Prostate gland (tissue), 2 donors: ENCODE results near the gene ADAMTS10. TPM values are rescaled to one million over a fixed set of nuclear protein-coding genes. Genes with fewer than 3 reads are reported as not detected.
"Not testable (repeated sequence)": the region's sequence is repeated elsewhere in the genome, so short reads cannot be mapped to it uniquely, and the experiment has no call there.

Experiments
- DNase-seq: peaks from one replicate; pipeline ENCODE4 v3.0.0-alpha.2; 2019; ENCODE audit warnings: low spot score
- H3K27ac ChIP-seq, 2 donors: fragments of 200-600 bp; sonication (generic); 2 replicates each; pipeline ENCODE4 v1.5.1; 2017 to 2019
- H3K27me3 ChIP-seq: fragments of 200-600 bp; sonication (generic); replicated peaks from 2 replicates; pipeline ENCODE4 v1.5.1; 2019; ENCODE audit not compliant: insufficient read depth
- H3K36me3 ChIP-seq, 2 donors: fragments of 200-600 bp; sonication (generic); 1 replicate in 1 of 2; 2 replicates in 1 of 2; pipeline versions ENCODE4 v1.5.1 to v1.8.1; 2017 to 2019
- H3K4me1 ChIP-seq: fragments of 200-600 bp; sonication (generic); replicated peaks from 2 replicates; pipeline ENCODE4 v1.5.1; 2019
- H3K4me3 ChIP-seq, 2 donors: fragments of 200-600 bp; sonication (generic); 2 replicates each; pipeline ENCODE4 v1.5.1; 2017 to 2019
- H3K9me3 ChIP-seq: fragments of 200-600 bp; sonication (generic); 2 replicates; pipeline ENCODE4 v1.5.1; 2017
- POLR2A ChIP-seq: fragments of 450-650 bp; IDR thresholded peaks from one replicate; pipeline ENCODE4 v1.6.1; 2016; ENCODE audit warnings: antibody characterized with exemption, mild to moderate bottlenecking
- POLR2AphosphoS5 ChIP-seq: sonication (generic); formaldehyde crosslinking; IDR thresholded peaks from one replicate; pipeline ENCODE4 v1.6.1; 2017; ENCODE audit warnings: antibody characterized with exemption
- WGBS: methylation state at CpG from one replicate; pipeline ENCODE4 v1.1.5; 2018; 5-methylcytosine and 5-hydroxymethylcytosine counted together
- intact Hi-C: fragments of 100-400 bp; cut with DNase I; formaldehyde crosslinking; loops from one replicate; pipeline ENCODE4 v1.14.2; 2022
- total RNA-seq, 2 donors: library from RNA; depleted of rRNA; stranded (reverse); fragments of >200 nt; gene quantifications; one replicate each; pipeline ENCODE4 v1.1.0, GENCODE V29; 2016
- TF ChIP-seq, protein P1 (sequence below), 4 experiments: fragments of 200-600 bp in 2 of 4; fragments of 450-650 bp in 2 of 4; sonication (generic) in 2 of 4; IDR thresholded peaks; 1 replicate in 3 of 4; 2 replicates in 1 of 4; pipeline ENCODE4 v1.5.1; 2016 to 2019; ENCODE audit warnings: antibody characterized with exemption in 4 of 4, mild to moderate bottlenecking in 2 of 4, moderate library complexity in 2 of 4

Gene ADAMTS10
- total RNA-seq, 2 donors from 2014 or later = 9.7 to 48.1 TPM

DNA sequence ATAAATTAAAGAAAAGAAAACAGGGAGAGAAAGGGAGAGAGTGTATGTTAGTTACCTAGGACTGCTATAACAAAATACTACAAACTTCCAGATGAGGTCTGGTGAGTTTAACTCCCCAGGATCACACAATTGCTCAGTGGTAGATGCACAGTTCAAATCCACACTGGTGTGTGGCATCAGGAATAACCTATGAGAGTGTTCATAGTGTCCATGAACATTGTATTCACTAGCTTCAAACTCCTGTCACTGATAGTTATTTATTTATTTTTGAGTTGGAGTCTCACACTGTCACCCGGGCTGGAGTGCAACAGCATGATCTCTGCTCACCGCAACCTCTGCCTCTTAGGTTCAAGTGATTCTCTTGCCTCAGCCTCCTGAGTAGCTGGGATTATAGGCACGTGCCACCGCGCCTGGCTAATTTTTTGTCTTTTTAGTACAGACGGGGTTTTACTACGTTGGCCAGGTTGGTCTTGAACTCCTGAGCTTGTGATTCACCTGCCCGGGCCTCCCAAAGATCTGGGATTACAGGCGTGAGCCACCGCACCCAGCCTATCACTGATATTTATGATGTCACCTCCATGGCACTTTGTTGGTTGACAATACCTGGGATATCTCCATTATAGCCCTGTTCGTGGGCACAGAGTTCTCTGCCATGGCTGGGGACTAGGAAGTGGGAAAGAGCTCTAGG, 19.6 kb upstream of the ADAMTS10 start, which contains the start of gene NFILZ:
TSS of gene NFILZ (plus strand) at position 638 of the 688 bp plus-strand sequence. CDS start 46,133 bp downstream, outside the sequence.
- H3K27me3 ChIP-seq = no peaks in the 10 kb centered on the region
- H3K27ac ChIP-seq = no peak within 1 kb of the TSS
- no peaks in the 10 kb centered on the region for H3K36me3 ChIP-seq
- H3K9me3 ChIP-seq = no peaks in the 10 kb centered on the region
- intact Hi-C loops = no loop called here
- WGBS = 94% methylated on average over 11 of the region's 11 CpGs
- TF ChIP-seq POLR2A (no peak), POLR2AphosphoS5 (no peak)
- TF ChIP-seq, protein P1, sequence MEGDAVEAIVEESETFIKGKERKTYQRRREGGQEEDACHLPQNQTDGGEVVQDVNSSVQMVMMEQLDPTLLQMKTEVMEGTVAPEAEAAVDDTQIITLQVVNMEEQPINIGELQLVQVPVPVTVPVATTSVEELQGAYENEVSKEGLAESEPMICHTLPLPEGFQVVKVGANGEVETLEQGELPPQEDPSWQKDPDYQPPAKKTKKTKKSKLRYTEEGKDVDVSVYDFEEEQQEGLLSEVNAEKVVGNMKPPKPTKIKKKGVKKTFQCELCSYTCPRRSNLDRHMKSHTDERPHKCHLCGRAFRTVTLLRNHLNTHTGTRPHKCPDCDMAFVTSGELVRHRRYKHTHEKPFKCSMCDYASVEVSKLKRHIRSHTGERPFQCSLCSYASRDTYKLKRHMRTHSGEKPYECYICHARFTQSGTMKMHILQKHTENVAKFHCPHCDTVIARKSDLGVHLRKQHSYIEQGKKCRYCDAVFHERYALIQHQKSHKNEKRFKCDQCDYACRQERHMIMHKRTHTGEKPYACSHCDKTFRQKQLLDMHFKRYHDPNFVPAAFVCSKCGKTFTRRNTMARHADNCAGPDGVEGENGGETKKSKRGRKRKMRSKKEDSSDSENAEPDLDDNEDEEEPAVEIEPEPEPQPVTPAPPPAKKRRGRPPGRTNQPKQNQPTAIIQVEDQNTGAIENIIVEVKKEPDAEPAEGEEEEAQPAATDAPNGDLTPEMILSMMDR (IDR thresholded peaks at IDR 0.05) = no peak
- H3K4me1 ChIP-seq = no peaks in the 10 kb centered on the region
- no peak for DNase-seq
- H3K4me3 ChIP-seq = no peak within 1 kb of the TSS

DNA sequence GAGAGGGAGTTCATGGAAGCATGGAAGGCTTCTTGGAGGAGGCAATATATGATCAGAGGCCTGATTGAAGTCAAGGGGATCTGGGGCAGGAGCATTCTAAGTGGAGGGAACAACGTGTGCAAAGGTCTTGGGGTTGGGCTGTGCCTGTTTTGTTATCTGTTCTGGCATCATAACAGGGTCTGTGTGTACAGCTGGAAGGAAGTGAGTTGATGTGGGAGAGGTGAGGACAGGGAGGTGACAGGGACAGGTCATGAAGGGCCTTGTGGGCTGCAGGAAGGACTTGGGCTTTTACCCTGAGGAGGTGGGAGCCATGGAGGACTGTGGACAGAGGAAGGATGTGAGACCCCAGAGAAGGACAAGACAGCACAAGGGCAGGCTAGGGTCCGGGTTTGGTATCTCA, 18.7 kb upstream of the ADAMTS10 start:
- Histone ChIP-seq H3K4me3 (no peak overlapping the region), H3K4me1 (no peaks in the 10 kb centered on the region), H3K36me3 (no peaks in the 10 kb centered on the region), H3K27ac (no peak overlapping the region), H3K27me3 (no peaks in the 10 kb centered on the region), H3K9me3 (no peaks in the 10 kb centered on the region)
- intact Hi-C loops = no loop called here
- WGBS = 88% methylated on average over 2 of the region's 2 CpGs
- no peak for DNase-seq
- no peak for TF ChIP-seq POLR2AphosphoS5
- TF ChIP-seq, protein P1 (IDR thresholded peaks at IDR 0.05) = no peak
- TF ChIP-seq POLR2A = no peak

- Histone ChIP-seq H3K27me3 (no peaks in the 10 kb centered on the region), H3K27ac (no peak overlapping the region), H3K4me3 (no peak overlapping the region), H3K4me1 (no peaks in the 10 kb centered on the region), H3K36me3 (no peaks in the 10 kb centered on the region), H3K9me3 (no peaks in the 10 kb centered on the region)
- WGBS = 70% methylated on average over 8 of the region's 8 CpGs
- DNase-seq = no peak
- intact Hi-C loops = no loop called here
- TF ChIP-seq POLR2AphosphoS5 = no peak
- TF ChIP-seq, protein P1 (IDR thresholded peaks at IDR 0.05) = no peak
- no peak for TF ChIP-seq POLR2A
Measured at GRCh38 chr19:8626842-8627241, 16.3 kb upstream of the ADAMTS10 start.

DNA sequence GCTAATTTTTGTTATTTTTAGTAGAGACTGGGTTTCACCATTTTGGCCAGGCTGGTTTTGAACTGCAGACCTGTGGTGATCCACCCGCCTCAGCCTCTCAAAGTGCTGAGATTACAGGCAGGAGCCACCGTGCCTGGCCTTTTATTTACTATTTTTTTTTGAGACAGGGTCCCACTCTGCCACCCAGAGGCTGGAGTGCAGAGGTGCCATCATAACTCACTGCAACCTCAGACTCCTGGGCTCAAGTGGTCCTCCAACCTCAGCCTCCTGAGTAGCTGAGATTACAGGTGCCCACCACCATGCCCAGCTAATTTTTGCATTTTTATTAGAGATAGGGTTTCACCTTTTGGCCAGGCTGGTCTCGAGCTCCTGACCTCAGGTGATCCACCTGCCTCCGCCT, 12.4 kb upstream of the ADAMTS10 start:
- H3K9me3 ChIP-seq, H3K4me3 ChIP-seq, H3K36me3 ChIP-seq, H3K27me3 ChIP-seq, intact Hi-C loops, H3K4me1 ChIP-seq, DNase-seq, H3K27ac ChIP-seq: not testable (repeated sequence)
- WGBS = 47% methylated on average over 4 of the region's 4 CpGs

GRCh38 chr19:8618751-8619150, 8.2 kb upstream of the ADAMTS10 start:
- H3K4me3 ChIP-seq = no peak overlapping the region
- no peaks in the 10 kb centered on the region for H3K27me3 ChIP-seq
- no peaks in the 10 kb centered on the region for H3K4me1 ChIP-seq
- no peaks in the 10 kb centered on the region for H3K9me3 ChIP-seq
- H3K36me3 ChIP-seq = no peaks in the 10 kb centered on the region
- intact Hi-C loops = no loop called here
- H3K27ac ChIP-seq = no peak overlapping the region
- WGBS = 41% methylated on average over 8 of the region's 8 CpGs
- TF ChIP-seq POLR2A (no peak), POLR2AphosphoS5 (no peak)
- no peak for DNase-seq

- no peak overlapping the region for H3K4me3 ChIP-seq
- intact Hi-C loops = no loop called here
- no peaks in the 10 kb centered on the region for H3K4me1 ChIP-seq
- H3K27ac ChIP-seq = no peak overlapping the region
- TF ChIP-seq, protein P1 (IDR thresholded peaks at IDR 0.05) = no peak
- TF ChIP-seq POLR2AphosphoS5 = no peak
- TF ChIP-seq POLR2A = no peak
- H3K27me3 ChIP-seq = no peaks in the 10 kb centered on the region
- 85% methylated on average over 4 of the region's 4 CpGs for WGBS
- no peaks in the 10 kb centered on the region for H3K9me3 ChIP-seq
- DNase-seq = no peak
- H3K36me3 ChIP-seq = no peaks in the 10 kb centered on the region
Measured at GRCh38 chr19:8617984-8618383, 7.5 kb upstream of the ADAMTS10 start.

DNA sequence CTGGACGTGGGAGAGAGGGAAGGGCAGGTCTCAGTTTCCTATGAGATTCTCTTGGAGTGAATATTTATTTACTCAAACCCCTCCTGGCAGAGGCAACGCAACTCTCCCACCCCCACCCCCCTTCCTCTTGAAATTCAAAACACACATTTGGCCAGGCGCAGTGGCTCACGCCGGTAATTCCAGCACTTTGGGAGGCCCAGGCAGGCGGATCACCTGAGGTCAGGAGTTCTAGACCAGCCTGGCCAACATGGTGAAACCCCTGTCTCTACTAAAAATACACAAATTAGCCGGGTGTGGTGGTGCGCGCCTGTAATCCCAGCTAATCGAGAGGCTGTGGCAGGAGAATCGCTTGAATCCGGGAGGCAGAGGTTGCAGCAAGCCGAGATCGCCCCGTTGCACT, 6.8 kb upstream of the ADAMTS10 start:
- intact Hi-C loops, DNase-seq, H3K27ac ChIP-seq, H3K4me3 ChIP-seq, H3K4me1 ChIP-seq, H3K9me3 ChIP-seq, H3K27me3 ChIP-seq, H3K36me3 ChIP-seq: not testable (repeated sequence)
- WGBS = 61% methylated on average over 15 of the region's 15 CpGs
